ENCODE measurements around the gene RPGRIP1.
"Not testable (repeated sequence)": the region's sequence is repeated elsewhere in the genome, so short reads cannot be mapped to it uniquely, and the experiment has no call there.

Gene RPGRIP1

DNA sequence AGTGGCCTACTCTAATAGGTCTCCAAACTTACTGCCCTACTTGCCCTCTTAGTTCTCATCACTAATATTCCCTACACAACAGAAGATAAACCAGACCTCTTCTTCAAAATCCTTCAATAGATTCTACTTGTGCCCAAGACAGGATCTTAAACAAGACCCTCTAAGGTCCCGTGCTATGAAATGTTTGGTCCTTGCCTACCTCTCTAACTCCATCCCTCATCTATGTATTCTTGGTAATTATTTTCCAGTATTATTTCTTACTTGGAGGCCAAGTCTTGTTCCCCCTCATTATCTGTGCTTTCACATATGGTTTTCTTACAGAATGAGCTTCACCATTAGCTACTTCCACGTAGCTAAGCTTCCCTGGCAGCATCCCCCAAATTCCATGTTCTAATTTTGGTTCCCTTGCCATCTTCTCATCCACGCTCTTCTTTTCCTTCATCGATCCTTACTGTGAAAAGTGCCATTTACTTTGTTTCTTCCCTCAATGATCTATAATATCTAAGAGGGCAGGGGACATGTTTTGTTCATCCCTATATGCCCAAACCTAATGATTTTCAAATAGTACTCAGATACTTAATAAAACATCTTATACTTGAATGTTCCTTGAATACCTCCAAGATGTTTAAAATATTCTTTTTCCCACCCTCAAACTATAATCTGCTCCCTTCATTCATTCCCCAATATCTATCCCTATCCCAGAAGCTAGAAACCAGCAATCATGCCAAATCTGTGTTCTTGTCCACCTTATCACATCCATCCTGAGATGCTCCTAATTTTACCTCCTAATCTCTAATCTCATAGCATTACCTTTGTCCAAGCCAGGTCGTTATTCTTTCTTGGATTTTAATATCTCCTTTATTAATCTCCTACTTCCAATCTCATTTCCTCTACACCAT, 20.7 kb upstream of the RPGRIP1 start:
- no peak for DNase-seq

DNA sequence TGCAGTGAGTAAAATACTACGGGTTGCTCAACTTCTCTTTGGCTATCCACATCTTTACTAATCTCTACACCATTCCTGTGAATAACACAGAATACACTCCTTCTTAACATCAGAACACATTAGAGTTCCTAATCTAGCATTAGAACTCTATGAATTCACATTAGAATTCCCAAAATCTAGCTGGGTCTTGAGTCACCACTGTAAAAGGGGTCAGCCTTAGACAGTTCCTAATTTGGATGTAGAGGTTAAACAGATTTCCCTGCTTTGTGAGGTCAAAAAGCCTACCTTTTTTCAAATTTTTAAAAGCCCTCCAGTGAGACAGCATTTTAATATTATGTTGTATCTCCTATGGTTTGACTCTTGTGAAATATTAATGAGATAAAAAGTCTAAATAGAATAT, 18.1 kb upstream of the RPGRIP1 start:
- DNase-seq = no peak

DNA sequence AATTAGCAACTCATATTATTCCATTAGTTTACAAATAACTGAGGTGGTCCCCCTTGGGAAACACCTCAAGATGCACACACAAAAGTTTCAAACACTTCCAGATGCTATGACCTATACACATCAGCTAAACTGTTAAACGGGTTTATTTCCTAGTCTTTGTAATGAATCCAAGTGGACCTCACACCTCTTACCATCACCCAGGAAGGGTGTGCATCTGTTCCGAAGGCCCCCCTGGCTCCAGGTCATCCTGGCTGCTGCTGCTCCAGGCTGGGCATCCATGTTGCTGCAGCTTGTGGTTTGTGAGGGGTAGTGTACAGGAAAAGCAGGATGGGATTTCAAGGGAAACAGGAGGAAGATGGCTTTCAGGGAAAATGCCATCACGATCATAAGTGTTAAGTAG, 17.5 kb upstream of the RPGRIP1 start:
- no peak for DNase-seq

DNA sequence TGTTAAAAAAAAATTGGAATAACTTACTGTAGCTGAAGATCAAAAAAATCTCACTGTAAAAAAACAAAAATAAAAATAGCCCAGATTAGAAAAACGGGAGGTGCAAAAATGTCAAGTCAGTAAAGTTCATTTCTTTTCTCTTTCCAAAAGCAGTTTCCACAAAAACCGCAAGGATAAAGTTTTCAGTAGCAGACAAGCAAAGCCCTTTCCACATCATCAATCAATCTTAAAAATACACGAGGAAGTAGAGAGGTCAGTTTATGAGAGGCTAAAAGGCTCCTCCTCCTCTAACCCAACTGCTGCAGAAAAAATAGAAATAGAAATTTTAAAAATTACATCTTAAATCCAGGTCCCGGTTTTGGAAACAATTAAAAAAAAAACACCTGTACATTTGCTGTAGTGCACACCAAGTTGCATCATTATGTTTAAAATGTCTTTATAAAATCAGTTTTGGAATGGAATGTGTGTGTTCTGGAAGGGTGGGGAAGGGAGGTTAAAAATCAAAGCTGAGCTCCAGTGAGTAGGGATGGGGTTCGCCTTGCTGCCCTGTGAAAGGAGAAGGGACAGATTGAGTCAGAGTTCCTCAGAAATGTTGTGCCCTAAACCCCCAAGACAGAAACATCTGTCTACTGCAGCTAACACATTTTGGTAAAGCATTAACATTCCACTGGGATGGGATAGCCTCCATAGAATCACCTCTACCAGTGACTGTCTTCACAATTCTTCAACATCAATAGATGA, 16.4 kb upstream of the RPGRIP1 start:
- DNase-seq = no peak

- DNase-seq = no peak
These were observed 15.7 kb upstream of the RPGRIP1 start for GRCh38 chr14:21264025-21264801.

DNA sequence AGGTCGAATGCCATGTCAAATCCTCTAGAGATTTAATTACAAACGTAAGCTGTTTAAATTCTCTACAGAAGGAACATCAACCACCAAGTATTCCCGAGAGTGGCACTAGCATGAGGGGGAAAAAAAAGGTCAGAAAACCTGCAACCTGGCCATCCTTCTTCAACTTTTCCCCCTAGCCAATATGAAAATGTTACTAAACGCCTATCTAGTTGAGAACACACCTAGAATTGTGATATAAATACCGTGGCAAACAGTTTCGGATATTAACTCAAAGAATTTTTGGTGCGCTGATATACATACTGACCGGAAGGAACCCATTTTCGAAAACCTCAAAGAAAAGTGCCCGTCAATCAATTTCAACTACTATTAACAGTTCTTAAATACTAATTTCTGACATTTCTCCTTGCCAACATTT, 12.4 kb upstream of the RPGRIP1 start:
- DNase-seq = no peak

DNA sequence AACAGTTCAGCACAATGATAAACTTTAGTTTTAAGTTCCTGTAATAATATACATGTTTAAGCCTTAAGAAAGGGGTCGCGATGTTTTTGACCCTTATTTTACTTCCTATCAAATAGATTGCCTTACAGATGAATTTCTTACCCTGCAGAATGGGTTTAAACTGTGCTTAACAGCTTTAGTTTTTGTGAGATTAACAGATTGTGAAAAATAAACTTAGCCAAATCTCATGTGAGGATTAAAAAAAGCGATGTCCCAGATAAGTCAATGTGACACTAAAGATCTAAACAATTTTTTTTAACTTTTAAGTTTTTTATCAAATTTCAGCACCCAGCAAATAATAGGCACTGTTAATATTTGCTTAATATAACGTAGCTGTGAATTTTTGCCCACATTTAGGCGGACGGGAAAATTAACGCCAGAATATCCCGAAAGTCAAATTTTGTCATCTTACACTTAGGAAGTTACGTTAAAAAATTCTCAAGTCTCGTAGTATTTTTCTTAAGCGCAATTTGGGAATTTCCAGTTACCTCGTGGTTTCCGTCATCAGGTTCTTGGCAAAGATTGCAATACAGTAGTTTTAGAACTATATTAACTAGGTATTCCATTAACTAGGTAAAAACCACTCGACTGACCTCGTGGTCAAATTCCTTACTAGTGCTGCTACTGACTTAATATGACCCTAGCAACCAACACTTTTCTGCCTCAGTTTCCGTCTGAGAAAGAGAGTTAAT, 11.8 kb upstream of the RPGRIP1 start:
- DNase-seq = peak; percentile 32

- DNase-seq = peak; percentile 49
These were observed 11.1 kb upstream of the RPGRIP1 start for GRCh38 chr14:21268617-21269251.

- peak; percentile 100 for DNase-seq
These were observed 10.4 kb upstream of the RPGRIP1 start, which contains the start of gene HNRNPC for GRCh38 chr14:21269252-21270046. Gene HNRNPC (minus strand): TSS chr14:21269442. CDS start chr14:21234193, 35,249 bp downstream.

DNA sequence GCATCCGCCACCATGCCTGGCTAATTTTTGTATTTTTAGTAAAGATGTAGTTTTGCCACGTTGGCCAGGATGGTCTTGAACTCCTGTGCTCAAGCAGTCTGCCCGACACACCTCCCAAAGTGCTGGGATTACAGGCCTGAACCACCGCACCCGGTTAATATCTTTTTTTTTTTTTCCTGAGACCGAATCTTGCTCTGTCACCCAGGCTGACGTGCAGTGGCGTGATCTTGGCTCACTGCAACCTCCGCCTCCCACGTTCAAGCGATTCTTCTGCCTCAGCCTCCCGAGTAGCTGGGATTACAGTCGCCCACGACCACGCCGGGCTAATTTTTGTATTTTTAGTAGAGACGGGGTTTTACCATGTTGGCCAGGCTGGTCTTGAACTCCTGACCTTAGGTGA, 7.2 kb upstream of the RPGRIP1 start:
- DNase-seq = not testable (repeated sequence)

DNA sequence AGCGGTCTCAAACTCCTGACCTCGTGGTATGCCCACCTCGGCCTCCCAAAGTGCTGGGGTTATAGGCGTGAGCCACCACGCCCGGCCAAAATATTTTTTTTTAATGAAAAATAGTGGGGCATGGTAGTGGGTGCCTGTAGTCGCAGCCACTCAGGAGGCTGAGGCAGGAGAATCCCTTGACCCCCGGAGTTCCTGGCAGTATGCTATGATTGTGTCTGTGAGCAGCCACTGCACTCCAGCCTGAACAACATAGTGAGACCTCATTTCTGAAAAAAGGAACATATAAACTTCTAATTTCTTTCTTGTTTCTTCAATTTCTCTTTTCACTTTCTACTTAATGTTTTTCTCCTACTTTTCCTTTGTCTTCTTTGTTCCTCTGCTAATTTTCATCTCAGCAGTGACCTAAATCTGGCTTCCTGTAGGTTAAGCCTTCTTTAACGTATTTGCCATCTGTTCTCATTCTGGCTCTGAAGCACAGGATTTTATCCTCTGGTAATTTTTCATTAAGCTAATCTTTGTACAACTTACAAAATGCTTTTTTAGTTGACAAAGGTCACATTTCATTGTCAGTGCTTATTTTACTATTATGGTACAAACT, 4.5 kb upstream of the RPGRIP1 start:
- peak; percentile 18 for DNase-seq

- no peak for DNase-seq
These were observed 1.3 kb upstream of the RPGRIP1 start for GRCh38 chr14:21278632-21279031.

DNA sequence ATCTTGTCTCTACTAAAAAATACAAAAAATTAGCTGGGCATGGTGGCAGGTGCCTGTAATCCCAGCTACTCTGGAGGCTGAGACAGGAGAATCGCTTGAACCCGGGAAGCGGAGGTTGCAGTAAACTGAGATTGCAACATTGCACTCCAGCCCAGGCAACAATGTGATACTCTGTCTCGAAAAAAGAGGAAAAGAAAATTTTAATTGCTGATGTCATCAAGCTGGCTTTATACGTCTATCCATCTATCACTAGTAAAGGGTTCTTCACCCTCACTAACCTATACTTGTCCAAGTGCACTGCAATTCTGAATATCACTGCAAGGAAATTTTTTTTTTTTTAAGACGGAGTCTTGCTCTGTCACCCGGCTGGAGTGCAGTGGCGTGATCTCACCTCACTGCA, 2.0 kb downstream of the RPGRIP1 start:
- not testable (repeated sequence) for DNase-seq

DNA sequence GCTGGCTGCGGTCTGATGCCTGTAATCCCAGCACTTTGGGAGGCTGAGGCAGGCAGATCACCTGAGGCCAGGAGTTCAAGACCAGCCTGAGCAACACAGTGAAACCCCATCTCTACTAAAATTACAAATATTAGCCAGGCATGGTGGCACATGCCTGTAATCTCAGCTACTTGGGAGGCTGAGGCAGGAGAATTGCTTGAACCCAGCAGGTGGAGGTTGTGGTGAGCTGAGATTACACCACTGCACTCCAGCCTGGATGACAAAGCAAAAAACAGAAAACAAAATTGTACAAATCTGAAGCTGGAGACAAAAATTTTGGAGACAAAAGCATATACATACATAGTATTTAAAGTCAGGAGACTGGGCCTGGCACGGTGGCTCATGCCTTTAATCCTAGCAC, 6.6 kb downstream of the RPGRIP1 start:
- not testable (repeated sequence) for DNase-seq

- DNase-seq = no peak
These were observed 7.3 kb downstream of the RPGRIP1 start for GRCh38 chr14:21287168-21287567.

GRCh38 chr14:21294026-21294425, 14.1 kb downstream of the RPGRIP1 start:
- not testable (repeated sequence) for DNase-seq

DNA sequence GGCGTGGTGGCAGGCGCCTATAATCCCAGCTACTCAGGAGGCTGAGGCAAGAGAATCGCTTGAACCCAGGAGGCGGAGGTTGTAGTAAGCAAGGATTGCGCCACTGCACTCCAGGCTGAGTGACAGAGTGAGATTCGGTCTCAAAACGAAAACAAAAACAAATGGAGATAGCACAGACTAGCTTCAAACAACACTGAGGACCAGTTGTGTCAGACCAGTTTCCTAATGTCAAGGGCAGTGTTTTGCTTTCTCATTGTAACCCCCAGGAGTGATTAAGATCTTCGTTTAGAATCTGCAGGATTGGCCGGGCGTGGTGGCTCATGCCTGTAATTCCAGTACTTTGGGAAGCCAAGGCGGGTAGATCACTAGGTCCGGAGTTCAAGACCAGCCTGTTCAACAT, 18.5 kb downstream of the RPGRIP1 start:
- DNase-seq = no peak

GRCh38 chr14:21299562-21300130, 19.8 kb downstream of the RPGRIP1 start:
- no peak for DNase-seq

DNA sequence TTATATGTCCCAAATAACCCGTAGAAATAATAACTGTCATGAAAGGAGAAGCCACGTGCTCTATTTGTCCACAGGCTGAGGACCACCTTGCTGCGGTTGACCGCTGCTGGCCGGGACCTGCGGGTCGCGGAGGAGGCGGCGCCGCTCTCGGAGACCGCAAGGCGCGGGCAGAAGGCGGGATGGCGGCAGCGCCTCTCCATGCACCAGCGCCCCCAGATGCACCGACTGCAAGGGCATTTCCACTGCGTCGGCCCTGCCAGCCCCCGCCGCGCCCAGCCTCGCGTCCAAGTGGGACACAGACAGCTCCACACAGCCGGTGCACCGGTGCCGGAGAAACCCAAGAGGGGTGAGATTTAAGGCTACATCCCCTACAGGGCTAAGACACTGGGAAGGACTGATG, 21.0 kb downstream of the RPGRIP1 start:
- peak; percentile 7 for DNase-seq
